Cerebellar nuclear complex (tissue), 1 donor: Measurements from ENCODE around the gene PRKX.
"Not testable (repeated sequence)": the region's sequence is repeated elsewhere in the genome, so short reads cannot be mapped to it uniquely, and the experiment has no call there.

Source experiments
- DNase-seq, 2 experiments: peaks; one replicate each; lab custom pipeline; 2025; lab: John Stamatoyannopoulos, UW

The PRKX gene

DNA sequence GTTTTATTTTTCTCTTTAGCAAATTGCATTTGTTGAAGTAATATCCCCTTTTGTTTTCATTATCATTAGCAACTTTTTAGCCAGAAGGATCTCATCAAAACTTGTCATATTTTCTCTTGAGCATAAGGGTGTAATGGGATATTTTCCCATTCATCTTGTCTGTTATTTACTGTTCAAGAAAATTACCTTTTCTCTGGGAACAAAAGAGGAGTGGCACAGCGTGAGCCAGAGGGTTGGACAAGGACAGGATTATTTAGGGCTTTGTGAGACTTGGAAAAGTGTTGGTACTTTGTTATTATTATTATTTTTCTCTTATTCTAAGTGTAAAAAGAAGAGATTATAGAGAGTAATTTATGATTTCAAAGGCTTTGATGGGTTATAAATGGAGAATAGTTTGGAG is 135.9 kb downstream of the PRKX start:
- DNase-seq = no peak

DNA sequence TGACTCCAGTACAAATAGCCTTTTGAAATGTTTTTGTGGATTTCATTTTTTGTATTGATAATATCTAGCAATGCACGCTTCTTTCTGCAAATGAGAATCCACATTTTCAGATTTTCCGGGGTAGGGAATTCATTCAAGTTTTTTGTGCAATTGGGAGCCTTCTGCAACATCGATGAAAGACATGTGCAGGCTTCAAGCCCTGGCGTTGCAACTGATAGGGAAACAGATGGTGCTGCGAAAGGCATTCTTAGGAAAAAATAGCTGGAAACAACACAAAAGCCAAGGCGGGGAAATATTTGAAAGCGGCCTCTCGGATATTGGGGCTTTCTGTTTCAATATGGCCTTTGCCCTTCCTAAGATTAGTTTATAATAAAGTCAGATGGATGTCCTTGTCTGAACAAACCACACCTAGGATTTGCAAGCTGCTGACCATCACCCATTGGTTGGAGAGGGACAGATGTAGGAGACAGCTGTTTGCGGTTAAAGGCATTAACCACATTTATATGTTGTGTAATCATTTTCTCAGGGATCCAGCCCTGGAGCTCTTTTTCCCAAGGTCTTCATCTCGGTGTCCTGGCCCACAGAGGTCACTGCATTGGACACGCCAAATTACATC is 136.5 kb downstream of the PRKX start:
- no peak for DNase-seq

DNA sequence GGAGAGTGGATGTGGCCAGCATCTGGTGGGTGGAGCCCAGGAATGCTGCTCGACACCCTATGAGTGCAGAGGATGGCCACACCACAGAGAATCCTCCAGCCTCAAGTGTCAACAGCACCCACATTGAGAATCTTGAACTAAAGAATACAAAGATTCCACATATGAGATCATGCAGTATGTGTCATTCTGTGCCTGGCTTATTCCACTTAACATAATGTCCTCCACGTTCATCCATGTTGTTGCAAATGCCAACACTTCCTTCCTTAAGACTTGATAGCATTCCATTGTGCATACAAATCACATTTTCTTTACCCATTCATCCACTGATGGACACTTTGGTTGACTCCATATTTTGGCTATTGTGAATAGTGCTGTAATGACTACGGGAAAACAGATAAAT is 145.8 kb downstream of the PRKX start:
- DNase-seq = no peak

DNA sequence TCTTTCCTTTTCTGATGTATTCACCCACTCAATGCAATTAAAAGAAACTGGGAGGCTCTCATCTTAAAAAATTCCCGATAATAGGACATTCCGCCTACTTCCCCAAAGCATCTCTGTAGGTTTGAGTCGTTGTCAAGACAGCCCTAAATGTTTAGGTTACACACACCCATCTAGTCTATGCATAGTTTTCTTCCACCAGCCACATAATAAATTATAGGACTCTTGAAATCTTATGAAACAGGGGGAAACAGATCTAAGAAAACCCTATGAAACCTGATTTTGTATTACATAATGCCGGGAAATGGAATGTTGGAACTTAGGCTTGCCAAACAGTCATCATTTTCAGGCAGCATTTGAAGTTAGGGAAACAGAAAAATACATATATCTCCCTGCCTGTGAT is 150.0 kb downstream of the PRKX start:
- DNase-seq = no peak

DNA sequence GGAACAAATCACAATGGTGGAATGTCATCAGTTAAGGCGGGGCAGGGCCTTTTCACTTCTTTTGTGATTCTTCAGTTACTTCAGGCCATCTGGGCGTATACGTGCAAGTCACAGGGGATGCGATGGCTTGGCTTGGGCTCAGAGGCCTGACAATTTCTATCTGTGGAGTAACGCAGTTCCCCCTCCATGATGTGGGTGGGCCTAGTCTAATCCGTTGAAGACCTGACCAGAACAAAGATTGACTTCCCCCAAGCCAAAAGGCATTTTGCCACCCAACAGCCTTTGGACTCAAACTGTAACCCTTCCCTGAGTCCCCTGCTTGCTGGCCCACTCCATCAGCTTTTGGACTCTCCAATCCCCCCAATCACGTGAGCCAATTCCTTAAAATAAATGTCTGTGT is 153.4 kb downstream of the PRKX start:
- DNase-seq = not testable (repeated sequence)
